Spleen (tissue), 7 donors: ENCODE data around the gene RARRES2.

Experiments
- CTCF ChIP-seq, 11 experiments: fragments of 200-600 bp in 7 of 11; fragments of 450-650 bp in 4 of 11; sonication (generic) in 4 of 11; IDR thresholded peaks in 8 of 11; conservative IDR thresholded peaks in 3 of 11; 1 replicate in 7 of 11; 2 replicates in 4 of 11; pipeline versions ENCODE4 v1.4.0 to v1.8.0; 2016 to 2021; ENCODE audit warnings: antibody characterized with exemption in 11 of 11, inconsistent platforms in 4 of 11, mild to moderate bottlenecking in 1 of 11
- POLR2A ChIP-seq, 3 donors: fragments of 450-650 bp; IDR thresholded peaks; one replicate each; pipeline ENCODE4 v1.5.1; 2017; ENCODE audit warnings: antibody characterized with exemption in 3 of 3, mild to moderate bottlenecking in 1 of 3
- POLR2AphosphoS5 ChIP-seq, 3 donors: sonication (generic); formaldehyde crosslinking; IDR thresholded peaks; one replicate each; pipeline ENCODE4 v1.5.1; 2017; ENCODE audit warnings: antibody characterized with exemption in 3 of 3
- donor health status: DM: no; HTN: no; CAD: no; lungs with moderate emphysema.
- donor health status: DM: no; HTN: no; CAD: no.
- donor health status: DM: no; HTN: no; CAD: no.

DNA sequence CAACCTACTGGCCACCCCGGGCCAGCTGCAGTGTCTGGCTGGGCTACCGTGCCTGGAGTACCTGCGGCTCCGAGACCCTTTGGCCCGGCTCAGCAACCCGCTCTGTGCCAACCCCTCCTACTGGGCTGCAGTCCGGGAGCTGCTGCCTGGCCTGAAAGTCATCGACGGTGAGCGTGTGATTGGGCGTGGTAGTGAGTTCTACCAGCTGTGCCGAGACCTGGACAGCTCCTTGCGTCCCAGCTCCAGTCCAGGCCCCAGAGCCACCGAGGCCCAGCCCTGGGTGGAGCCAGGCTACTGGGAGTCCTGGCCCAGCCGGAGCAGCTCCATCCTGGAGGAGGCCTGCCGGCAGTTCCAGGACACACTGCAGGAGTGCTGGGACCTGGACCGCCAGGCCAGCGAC lies 4.2 kb downstream of the RARRES2 start:
- TF ChIP-seq CTCF (IDR thresholded peaks at IDR 0.05 in 8 of 11, conservative IDR thresholded peaks at IDR 0.05 in 3 of 11) (no peak), POLR2AphosphoS5 (IDR thresholded peaks at IDR 0.05) (no peak), POLR2A (IDR thresholded peaks at IDR 0.05) (no peak)
